Stimulated activated naive CD4-positive, alpha-beta T cell treated with Interleukin-2 at 50 U/mL for 16 hours (primary cell): ENCODE data around the gene ENPP7.

Source experiments
- DNase-seq: peaks from one replicate; lab custom pipeline; 2025; lab: John Stamatoyannopoulos, UW

ENPP7 gene

DNA sequence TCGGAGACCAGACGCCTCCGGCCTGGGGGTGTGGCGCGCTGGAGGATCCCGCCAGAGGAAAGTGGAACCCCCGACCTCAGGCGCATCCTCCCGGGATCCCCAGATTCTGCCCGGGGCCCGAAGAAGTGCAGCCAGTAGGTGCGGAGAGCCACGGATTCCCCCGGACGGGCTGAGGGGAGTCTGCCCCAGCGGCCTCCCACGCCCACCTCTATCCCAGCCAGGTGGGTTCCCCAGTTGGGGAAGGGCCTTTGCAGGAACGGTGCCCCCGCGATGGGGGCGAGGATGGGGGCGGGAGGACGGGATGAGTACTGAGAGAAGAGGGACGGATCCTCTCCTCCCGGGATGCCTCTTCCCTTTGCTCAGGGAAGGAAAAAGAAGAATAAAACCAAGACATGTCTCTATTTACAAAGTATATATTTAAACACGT lies 61.0 kb downstream of the ENPP7 start:
- DNase-seq, result no peak
